GM21381 (cell line): Measurements from ENCODE around the gene NTRK3.

Experiments used
- ATAC-seq: cut with Tn5 transposase; IDR thresholded peaks from one replicate; pipeline ENCODE4 v1.9.1; 2021; ENCODE audit warnings: mild to moderate bottlenecking, moderate library complexity; ENCODE audit not compliant: unreplicated experiment

Gene NTRK3

GRCh38 chr15:88187195-88187594, 69.3 kb downstream of the NTRK3 start:
- no peak for ATAC-seq

GRCh38 chr15:88185584-88185983, 71.0 kb downstream of the NTRK3 start:
- ATAC-seq = no peak

- ATAC-seq = no peak
Observed at GRCh38 chr15:88181613-88182012, 74.9 kb downstream of the NTRK3 start.

- peak; percentile 92 for ATAC-seq
Observed at GRCh38 chr15:88179562-88179961, 77.0 kb downstream of the NTRK3 start.

- ATAC-seq = peak; percentile 48
Observed at GRCh38 chr15:88178631-88179030, 77.9 kb downstream of the NTRK3 start.

- no peak for ATAC-seq
Observed at GRCh38 chr15:88177451-88177850, 79.1 kb downstream of the NTRK3 start.

GRCh38 chr15:88174571-88174970, 82.0 kb downstream of the NTRK3 start:
- no peak for ATAC-seq

- ATAC-seq = no peak
Observed at GRCh38 chr15:88166082-88166993, 90.2 kb downstream of the NTRK3 start.

- no peak for ATAC-seq
Observed at GRCh38 chr15:88161636-88162035, 94.9 kb downstream of the NTRK3 start.

GRCh38 chr15:88155310-88155709, 101.2 kb downstream of the NTRK3 start:
- no peak for ATAC-seq

GRCh38 chr15:88152672-88153071, 103.9 kb downstream of the NTRK3 start:
- no peak for ATAC-seq

GRCh38 chr15:88147760-88148159, 108.8 kb downstream of the NTRK3 start:
- no peak for ATAC-seq

GRCh38 chr15:88144921-88145653, 111.5 kb downstream of the NTRK3 start:
- ATAC-seq = no peak

GRCh38 chr15:88142121-88142520, 114.4 kb downstream of the NTRK3 start:
- no peak for ATAC-seq

- no peak for ATAC-seq
Observed at GRCh38 chr15:88141269-88141889, 115.2 kb downstream of the NTRK3 start.

GRCh38 chr15:88140398-88140797, 116.1 kb downstream of the NTRK3 start:
- ATAC-seq = no peak

GRCh38 chr15:88139936-88140335, 116.6 kb downstream of the NTRK3 start:
- ATAC-seq = no peak

- no peak for ATAC-seq
Observed at GRCh38 chr15:88133795-88134194, 122.7 kb downstream of the NTRK3 start.

GRCh38 chr15:88132499-88132898, 124.0 kb downstream of the NTRK3 start:
- no peak for ATAC-seq

- ATAC-seq = no peak
Observed at GRCh38 chr15:88131937-88132336, 124.6 kb downstream of the NTRK3 start.

GRCh38 chr15:88127432-88127790, 129.1 kb downstream of the NTRK3 start:
- ATAC-seq = no peak
